ENCODE measurements around the gene UBE2A. TPM values are rescaled to one million over a fixed set of nuclear protein-coding genes. Genes with fewer than 3 reads are reported as not detected.

Gene UBE2A
- total RNA-seq, 1 experiment from 2014 or later = 44.9 TPM

DNA sequence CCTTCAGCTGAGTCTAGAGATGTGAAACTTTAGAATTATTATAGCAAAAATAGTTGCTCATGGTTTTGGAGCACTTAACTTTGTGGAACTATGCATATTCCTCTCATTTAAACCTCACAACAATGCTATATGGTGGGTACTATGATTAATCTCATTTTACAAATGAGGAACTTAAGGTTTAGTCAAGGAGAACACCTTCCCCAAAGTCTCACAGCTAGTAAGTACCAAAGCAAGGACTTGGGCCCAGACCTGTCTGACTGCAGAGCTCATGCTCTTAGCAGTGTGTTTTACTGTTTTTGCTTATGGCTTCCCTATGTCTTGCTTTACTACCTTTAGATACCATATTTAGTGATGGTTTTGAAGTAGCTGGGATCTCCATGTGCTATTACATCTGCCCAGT, 5.1 kb downstream of the UBE2A start:
- DNase-seq (ENCODE audit: low read depth, low spot score) (no peak), ATAC-seq (no peak)
- no peaks in the 10 kb centered on the region for H3K27me3 ChIP-seq (ENCODE audit: insufficient read depth, low read length)
- H3K27ac ChIP-seq (ENCODE audit: low read depth, low read length) = no peak overlapping the region
- H3K4me1 ChIP-seq (ENCODE audit: control insufficient read depth in 1 of 2, insufficient read depth in 2 of 2, low read length in 2 of 2) = peaks cover 0 to 6% of the 10 kb centered on the region in 2 experiments; a peak in 1 of 4 replicates
- intact Hi-C loops (cut with micrococcal nuclease) = no loop called here
- ChIA-PET POLR2A (no interaction called here), CTCF (no interaction called here), RAD21 (ENCODE audit: low non-redundant PET in 1 of 2, low total read pairs in 2 of 2, uncharacterized antibody in 2 of 2, unreplicated experiment in 2 of 2) (no interaction called here)
- BruUV-seq (replicated peaks) = no TSS peak
- peaks cover 0 to 4% of the 10 kb centered on the region in 2 experiments; a peak in 2 of 4 replicates for H3K36me3 ChIP-seq (ENCODE audit: control insufficient read depth in 1 of 2, insufficient read depth in 2 of 2, low read length in 2 of 2)
- H3K79me2 ChIP-seq (ENCODE audit: insufficient read depth, low read length) = peaks cover 19% of the 10 kb centered on the region
- no peak overlapping the region for H3K4me3 ChIP-seq (replicated peaks in 1 of 2; ENCODE audit: low read depth in 1 of 2, low read length in 2 of 2)
- no peaks in the 10 kb centered on the region for H3K9me3 ChIP-seq (ENCODE audit: control insufficient read depth in 1 of 2, insufficient read depth in 1 of 2, low read depth in 1 of 2, low read length in 2 of 2)
- H4K20me1 ChIP-seq (ENCODE audit: insufficient read depth) = no peaks in the 10 kb centered on the region
- no peaks in the 10 kb centered on the region for H3K9me2 ChIP-seq (ENCODE audit: insufficient read depth)
- H3K4me2 ChIP-seq (ENCODE audit: low read length) = no peak overlapping the region
- TF ChIP-seq SIN3A (IDR thresholded peaks at IDR 0.05; ENCODE audit: low read depth) (no peak), FOSL1 (IDR thresholded peaks at IDR 0.05; ENCODE audit: low read depth) (no peak), EGR1 (IDR thresholded peaks at IDR 0.05; ENCODE audit: low read depth) (no peak), TCF7L2 (IDR thresholded peaks at IDR 0.05; ENCODE audit: borderline replicate concordance, extremely low read depth, insufficient read depth, insufficient read length) (no peak), JUND (IDR thresholded peaks at IDR 0.05) (no peak), ATF3 (IDR thresholded peaks at IDR 0.05) (no peak), ZFX (IDR thresholded peaks at IDR 0.05) (no peak), EZH2 (IDR thresholded peaks at IDR 0.05) (no peak), RAD21 (IDR thresholded peaks at IDR 0.05; ENCODE audit: low read depth) (no peak), ZNF274 (IDR thresholded peaks at IDR 0.05; ENCODE audit: low read depth, low read length) (no peak), ELF1 (IDR thresholded peaks at IDR 0.05; ENCODE audit: borderline replicate concordance, low read depth) (no peak), CBX3 (IDR thresholded peaks at IDR 0.05; ENCODE audit: low read depth) (no peak), CEBPB (IDR thresholded peaks at IDR 0.05; ENCODE audit: low read depth) (no peak), CTCF (IDR thresholded peaks at IDR 0.05 in 2 of 3, conservative IDR thresholded peaks at IDR 0.05 in 1 of 3; ENCODE audit: borderline replicate concordance in 1 of 3, insufficient read depth in 1 of 3, low read depth in 2 of 3, low read length in 2 of 3) (no peak)
- TF ChIP-seq, protein P1, sequence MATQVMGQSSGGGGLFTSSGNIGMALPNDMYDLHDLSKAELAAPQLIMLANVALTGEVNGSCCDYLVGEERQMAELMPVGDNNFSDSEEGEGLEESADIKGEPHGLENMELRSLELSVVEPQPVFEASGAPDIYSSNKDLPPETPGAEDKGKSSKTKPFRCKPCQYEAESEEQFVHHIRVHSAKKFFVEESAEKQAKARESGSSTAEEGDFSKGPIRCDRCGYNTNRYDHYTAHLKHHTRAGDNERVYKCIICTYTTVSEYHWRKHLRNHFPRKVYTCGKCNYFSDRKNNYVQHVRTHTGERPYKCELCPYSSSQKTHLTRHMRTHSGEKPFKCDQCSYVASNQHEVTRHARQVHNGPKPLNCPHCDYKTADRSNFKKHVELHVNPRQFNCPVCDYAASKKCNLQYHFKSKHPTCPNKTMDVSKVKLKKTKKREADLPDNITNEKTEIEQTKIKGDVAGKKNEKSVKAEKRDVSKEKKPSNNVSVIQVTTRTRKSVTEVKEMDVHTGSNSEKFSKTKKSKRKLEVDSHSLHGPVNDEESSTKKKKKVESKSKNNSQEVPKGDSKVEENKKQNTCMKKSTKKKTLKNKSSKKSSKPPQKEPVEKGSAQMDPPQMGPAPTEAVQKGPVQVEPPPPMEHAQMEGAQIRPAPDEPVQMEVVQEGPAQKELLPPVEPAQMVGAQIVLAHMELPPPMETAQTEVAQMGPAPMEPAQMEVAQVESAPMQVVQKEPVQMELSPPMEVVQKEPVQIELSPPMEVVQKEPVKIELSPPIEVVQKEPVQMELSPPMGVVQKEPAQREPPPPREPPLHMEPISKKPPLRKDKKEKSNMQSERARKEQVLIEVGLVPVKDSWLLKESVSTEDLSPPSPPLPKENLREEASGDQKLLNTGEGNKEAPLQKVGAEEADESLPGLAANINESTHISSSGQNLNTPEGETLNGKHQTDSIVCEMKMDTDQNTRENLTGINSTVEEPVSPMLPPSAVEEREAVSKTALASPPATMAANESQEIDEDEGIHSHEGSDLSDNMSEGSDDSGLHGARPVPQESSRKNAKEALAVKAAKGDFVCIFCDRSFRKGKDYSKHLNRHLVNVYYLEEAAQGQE (IDR thresholded peaks at IDR 0.05; ENCODE audit: low read depth) = no peak
- TF ChIP-seq, protein P2, sequence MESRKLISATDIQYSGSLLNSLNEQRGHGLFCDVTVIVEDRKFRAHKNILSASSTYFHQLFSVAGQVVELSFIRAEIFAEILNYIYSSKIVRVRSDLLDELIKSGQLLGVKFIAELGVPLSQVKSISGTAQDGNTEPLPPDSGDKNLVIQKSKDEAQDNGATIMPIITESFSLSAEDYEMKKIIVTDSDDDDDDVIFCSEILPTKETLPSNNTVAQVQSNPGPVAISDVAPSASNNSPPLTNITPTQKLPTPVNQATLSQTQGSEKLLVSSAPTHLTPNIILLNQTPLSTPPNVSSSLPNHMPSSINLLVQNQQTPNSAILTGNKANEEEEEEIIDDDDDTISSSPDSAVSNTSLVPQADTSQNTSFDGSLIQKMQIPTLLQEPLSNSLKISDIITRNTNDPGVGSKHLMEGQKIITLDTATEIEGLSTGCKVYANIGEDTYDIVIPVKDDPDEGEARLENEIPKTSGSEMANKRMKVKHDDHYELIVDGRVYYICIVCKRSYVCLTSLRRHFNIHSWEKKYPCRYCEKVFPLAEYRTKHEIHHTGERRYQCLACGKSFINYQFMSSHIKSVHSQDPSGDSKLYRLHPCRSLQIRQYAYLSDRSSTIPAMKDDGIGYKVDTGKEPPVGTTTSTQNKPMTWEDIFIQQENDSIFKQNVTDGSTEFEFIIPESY (IDR thresholded peaks at IDR 0.05; ENCODE audit: extremely low read depth, insufficient replicate concordance, low read length) = no peak
- no peak overlapping the region for H3K9ac ChIP-seq (ENCODE audit: low read length)
- H2AFZ ChIP-seq (ENCODE audit: low read depth, low read length, poor library complexity, severe bottlenecking) = no peak overlapping the region

Data from HCT116 (cell line).